AG09319 (cell line): ENCODE results near the gene ZSCAN2.
A peak's percentile ranks its signal among the peaks of the same experiment; 100 is the strongest.

Experiments used
- DNase-seq: peaks from one replicate; pipeline ENCODE4 v3.0.0-alpha.2; 2010; ENCODE audit warnings: low read depth; ENCODE audit errors: extremely low read depth
- TF ChIP-seq, protein P1 (sequence below): IDR thresholded peaks from 2 replicates; pipeline ENCODE4 v1.5.1; 2011; ENCODE audit warnings: low read depth, mild to moderate bottlenecking, inconsistent platforms, low read length, moderate library complexity

ZSCAN2 gene

DNA sequence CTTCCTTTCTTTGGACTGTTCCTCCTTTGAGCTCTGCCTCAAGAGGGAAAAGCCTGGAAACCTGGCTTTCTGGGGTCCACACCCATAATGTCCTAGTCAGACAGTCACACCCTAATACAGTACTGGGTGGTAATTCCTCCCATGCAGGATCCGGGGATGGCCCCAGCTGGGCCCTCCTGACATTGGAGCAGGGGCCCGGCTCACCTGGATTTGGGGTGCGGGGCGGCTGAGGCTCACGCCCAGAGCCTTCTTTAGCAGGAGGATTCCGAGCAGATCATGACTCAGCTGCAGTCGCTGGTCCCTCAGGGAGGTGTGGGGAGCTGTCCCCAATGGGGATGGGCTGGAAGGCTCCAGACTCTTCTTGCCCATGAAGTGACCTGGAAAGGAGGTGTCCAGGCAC is 56.2 kb downstream of the ZSCAN2 start:
- DNase-seq = no peak
- TF ChIP-seq, protein P1, sequence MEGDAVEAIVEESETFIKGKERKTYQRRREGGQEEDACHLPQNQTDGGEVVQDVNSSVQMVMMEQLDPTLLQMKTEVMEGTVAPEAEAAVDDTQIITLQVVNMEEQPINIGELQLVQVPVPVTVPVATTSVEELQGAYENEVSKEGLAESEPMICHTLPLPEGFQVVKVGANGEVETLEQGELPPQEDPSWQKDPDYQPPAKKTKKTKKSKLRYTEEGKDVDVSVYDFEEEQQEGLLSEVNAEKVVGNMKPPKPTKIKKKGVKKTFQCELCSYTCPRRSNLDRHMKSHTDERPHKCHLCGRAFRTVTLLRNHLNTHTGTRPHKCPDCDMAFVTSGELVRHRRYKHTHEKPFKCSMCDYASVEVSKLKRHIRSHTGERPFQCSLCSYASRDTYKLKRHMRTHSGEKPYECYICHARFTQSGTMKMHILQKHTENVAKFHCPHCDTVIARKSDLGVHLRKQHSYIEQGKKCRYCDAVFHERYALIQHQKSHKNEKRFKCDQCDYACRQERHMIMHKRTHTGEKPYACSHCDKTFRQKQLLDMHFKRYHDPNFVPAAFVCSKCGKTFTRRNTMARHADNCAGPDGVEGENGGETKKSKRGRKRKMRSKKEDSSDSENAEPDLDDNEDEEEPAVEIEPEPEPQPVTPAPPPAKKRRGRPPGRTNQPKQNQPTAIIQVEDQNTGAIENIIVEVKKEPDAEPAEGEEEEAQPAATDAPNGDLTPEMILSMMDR = no peak

DNA sequence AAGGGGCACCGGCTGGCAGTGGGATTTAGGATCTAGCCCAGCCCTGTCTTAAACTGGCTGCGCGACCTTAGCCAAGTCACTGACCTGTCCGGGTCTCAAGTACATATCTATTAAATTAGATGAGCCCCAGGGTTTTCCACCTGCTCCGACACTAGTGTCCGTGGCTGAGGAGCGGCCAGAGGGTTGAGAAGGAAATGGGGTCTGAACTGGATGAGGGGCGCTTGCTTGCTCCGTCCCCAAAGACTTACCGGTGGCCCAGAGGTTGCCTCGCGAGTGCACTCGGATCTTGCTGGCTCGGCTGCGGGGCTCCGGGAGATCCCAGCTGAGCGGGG is 56.9 kb downstream of the ZSCAN2 start:
- DNase-seq = no peak
- TF ChIP-seq, protein P1 = no peak

DNA sequence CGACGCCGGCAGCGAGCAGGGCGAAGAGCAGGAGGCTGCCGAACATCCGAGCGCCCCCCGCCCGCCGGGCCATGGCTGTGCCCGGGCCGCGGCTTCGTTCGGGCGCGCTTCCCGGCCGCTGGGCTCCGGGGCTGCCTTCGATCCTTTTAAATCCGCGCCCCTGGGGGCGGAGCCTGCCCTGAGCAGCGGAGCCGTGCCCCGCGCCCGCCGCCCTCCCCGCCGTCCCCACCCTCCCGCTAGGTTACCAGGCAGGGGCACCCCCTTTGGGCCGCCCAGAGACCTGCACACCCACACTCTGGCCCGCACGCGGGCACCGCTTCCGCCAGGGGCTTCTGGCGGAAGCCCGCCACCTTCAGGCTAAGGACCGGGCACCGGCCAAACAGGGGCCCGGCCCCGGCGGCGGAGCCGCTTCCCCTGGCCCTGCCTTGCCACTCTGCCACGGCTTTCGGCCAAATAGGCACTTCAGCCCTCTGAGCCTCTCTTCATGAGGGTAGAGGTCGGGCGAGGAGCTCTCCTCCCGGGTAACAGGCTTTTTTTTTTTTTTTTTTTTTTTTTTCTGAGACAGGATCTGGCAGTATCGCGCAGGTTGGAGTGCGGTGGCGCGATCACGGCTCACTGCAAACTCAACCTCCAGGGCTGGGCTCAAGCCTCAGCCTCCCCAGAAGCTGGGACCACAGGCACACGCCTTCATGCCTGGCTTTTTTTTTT is 57.4 kb downstream of the ZSCAN2 start, which contains the start of gene NMB:
TSS of gene NMB (minus strand) at position 120 of the 708 bp plus-strand sequence. CDS start at position 73, 47 bp downstream.
- peak; percentile 39 for DNase-seq
- TF ChIP-seq, protein P1 = peak; percentile 64

DNA sequence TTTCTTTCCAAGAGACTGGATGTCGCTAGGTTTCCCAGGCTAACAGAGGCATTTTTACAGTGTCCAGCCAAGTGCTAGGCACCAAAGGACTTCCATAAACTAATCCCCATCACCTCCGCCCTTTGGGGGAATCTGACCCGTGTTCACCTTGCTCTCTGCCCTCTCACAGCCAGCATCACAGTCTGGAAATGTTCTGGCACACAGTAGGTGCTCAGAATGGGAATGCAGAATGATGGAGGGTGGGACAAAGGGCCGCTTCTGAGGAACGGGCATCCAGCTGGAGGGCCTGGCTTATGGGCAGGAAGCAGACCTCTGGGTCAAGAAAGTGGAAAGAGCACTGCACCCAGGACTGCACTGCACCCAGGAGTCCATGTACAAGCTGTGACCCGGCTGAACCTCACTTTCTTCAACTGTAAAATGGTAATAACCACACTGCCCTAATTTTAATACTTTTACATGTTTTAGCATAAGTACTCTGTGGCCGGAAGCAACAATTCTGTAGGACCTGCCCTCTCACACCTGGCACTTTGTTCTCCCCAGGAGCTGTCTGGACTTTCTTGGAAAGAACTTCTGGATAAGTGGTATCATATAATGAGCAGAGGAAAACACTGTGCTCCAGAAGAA is 58.1 kb downstream of the ZSCAN2 start:
- no peak for DNase-seq
- TF ChIP-seq, protein P1 = no peak

DNA sequence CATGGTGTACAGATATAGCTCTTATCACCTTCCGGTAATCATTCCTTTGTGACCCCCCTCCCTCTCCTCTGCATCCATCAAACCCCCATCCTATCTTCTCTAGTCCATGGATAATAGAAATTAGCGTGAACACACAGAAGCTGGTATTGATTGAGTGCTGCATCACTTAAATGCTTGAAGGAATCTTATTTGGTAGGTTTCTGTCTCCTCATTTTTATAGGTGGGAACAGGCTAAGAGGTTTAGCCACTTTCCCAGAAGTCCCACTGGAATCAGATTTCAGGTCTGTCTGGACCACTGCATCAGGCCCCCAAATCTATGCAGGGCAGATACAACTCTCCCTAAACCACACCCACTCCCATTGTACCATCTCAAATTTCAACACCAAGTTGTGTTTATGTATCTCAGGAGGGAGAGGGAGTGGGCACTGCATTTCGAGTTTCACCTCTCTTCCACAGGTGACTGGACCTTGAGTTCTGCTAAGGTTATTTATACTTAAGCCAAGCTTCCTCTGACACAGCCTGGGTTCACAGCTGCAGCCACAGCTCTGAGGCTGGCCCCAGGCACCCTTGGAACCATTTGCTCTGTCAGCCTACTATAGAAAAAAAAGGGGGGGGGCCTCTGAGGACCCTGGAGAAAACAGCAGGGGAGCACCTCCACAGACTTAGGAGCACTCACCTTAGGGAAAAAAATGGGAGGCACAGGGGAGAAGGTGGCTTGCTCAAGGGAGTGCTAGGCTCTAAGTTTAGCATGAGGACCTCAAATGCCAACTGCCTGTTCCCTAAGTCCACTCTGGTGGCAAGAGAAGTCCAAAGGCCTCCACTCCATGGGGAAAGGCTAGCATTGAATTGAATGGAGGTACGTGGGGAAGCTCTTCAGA is 59.3 kb downstream of the ZSCAN2 start:
- DNase-seq = no peak

DNA sequence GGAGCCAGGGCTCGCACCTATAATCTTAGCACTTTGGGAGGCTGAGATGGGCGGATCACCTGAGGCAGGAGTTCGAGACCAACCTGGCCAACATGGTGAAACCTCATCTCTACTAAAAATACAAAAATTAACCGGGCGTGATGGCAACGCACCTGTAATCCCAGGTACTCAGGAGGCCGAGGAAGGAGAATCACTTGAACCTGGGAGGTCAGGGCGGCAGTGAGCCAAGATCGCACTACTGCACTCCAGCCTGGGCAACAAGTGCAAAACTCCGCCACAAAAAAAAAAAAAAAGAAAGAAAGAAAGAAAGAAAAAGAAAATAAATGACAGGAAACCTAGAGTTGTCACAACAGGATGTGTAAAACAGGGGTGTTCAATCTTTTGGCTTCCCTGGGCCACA is 60.2 kb downstream of the ZSCAN2 start:
- TF ChIP-seq, protein P1 = no peak
- DNase-seq = no peak

More for the DNA sequence above, 59.3 kb downstream of the ZSCAN2 start:
- TF ChIP-seq, protein P1 = no peak
